Measurements from ENCODE around the gene WASL. TPM values are rescaled to one million over a fixed set of nuclear protein-coding genes. Genes with fewer than 3 reads are reported as not detected.

Gene WASL
- polyA plus RNA-seq, 3 donors, result 1.6 to 3.9 (median 2.1) TPM

- Histone ChIP-seq H4K20me1 (ENCODE audit: insufficient read depth, low read length) (no peaks in the 10 kb centered on the region), H3K9me3 (replicated peaks in 1 of 2; ENCODE audit: control insufficient read depth in 1 of 2, insufficient read depth in 1 of 2, low read length in 2 of 2) (no peaks in the 10 kb centered on the region), H2AFZ (ENCODE audit: insufficient read depth, low read depth, low read length, poor library complexity, severe bottlenecking) (no peak overlapping the region), H3K27me3 (ENCODE audit: control insufficient read depth in 2 of 2, insufficient read depth in 2 of 2, low read length in 2 of 2) (no peaks in the 10 kb centered on the region), H3K4me1 (ENCODE audit: control insufficient read depth in 1 of 2, insufficient read depth in 2 of 2, low read length in 2 of 2) (peaks cover 10 to 16% of the 10 kb centered on the region in 2 donors), H3K9ac (ENCODE audit: insufficient read depth, low read length, poor library complexity, severe bottlenecking) (no peak overlapping the region), H3K79me2 (ENCODE audit: insufficient read depth, low read length) (no peaks in the 10 kb centered on the region), H3K4me3 (replicated peaks in 1 of 3; ENCODE audit: low read depth in 2 of 3, low read length in 3 of 3) (no peak overlapping the region), H3K4me2 (replicated peaks; ENCODE audit: extremely low read depth, low read length, poor library complexity, severe bottlenecking) (no peak overlapping the region), H3K27ac (ENCODE audit: low read depth in 1 of 2, low read length in 2 of 2) (no peak overlapping the region), H3K36me3 (replicated peaks in 1 of 2; ENCODE audit: control insufficient read depth in 1 of 2, insufficient read depth in 2 of 2, low read length in 2 of 2) (no peaks in the 10 kb centered on the region)
- Mint-ChIP-seq H3K9me3 (peaks cover 0 to 2% (median 0%) of the 10 kb centered on the region in 7 donors), H3K4me3 (no peak overlapping the region), H3K4me1 (peaks cover 28% of the 10 kb centered on the region), H3K36me3 (no peaks in the 10 kb centered on the region), H3K27ac (no peak overlapping the region), H3K27me3 (ENCODE audit: low read depth in 3 of 3) (peaks cover 1 to 5% (median 4%) of the 10 kb centered on the region in 3 donors)
- WGBS (ENCODE audit: insufficient coverage), result 100% methylated on average over 1 of the region's 3 CpGs
- TF ChIP-seq, protein P1, sequence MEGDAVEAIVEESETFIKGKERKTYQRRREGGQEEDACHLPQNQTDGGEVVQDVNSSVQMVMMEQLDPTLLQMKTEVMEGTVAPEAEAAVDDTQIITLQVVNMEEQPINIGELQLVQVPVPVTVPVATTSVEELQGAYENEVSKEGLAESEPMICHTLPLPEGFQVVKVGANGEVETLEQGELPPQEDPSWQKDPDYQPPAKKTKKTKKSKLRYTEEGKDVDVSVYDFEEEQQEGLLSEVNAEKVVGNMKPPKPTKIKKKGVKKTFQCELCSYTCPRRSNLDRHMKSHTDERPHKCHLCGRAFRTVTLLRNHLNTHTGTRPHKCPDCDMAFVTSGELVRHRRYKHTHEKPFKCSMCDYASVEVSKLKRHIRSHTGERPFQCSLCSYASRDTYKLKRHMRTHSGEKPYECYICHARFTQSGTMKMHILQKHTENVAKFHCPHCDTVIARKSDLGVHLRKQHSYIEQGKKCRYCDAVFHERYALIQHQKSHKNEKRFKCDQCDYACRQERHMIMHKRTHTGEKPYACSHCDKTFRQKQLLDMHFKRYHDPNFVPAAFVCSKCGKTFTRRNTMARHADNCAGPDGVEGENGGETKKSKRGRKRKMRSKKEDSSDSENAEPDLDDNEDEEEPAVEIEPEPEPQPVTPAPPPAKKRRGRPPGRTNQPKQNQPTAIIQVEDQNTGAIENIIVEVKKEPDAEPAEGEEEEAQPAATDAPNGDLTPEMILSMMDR (IDR thresholded peaks at IDR 0.05), result no peak
- intact Hi-C loops (cut with micrococcal nuclease), result no loop called here
- DNase-seq, result no peak
These were observed 23.8 kb upstream of the WASL start for GRCh38 chr7:123772652-123773051.

DNA sequence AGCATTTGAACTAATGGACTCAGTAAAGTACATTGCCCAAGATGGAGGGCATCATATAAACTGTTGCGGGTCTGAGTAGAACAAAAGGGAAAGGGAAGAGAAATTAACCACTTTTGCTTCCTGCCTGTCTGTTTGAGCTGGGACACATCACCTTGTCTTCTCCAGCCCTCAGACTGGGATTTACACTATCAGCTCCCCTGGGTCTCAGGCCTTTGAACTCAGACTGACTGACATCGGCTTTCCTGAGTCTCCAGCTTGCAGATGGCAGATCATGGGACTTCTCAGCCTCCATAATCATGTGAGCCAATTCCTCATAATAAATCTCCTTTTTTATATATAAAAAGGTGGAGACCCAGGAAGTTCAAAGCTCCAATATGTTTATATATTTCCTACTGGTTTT lies 23.0 kb upstream of the WASL start:
- H3K79me2 ChIP-seq (ENCODE audit: insufficient read depth, low read length), result no peaks in the 10 kb centered on the region
- WGBS (ENCODE audit: insufficient coverage), result 100% methylated on average over 1 of the region's 2 CpGs
- no peak overlapping the region for H3K9ac ChIP-seq (ENCODE audit: insufficient read depth, low read length, poor library complexity, severe bottlenecking)
- no peak overlapping the region for H2AFZ ChIP-seq (ENCODE audit: insufficient read depth, low read depth, low read length, poor library complexity, severe bottlenecking)
- TF ChIP-seq, protein P1 (IDR thresholded peaks at IDR 0.05), result no peak
- no peak overlapping the region for H3K27ac ChIP-seq (ENCODE audit: low read depth in 1 of 2, low read length in 2 of 2)
- Mint-ChIP-seq H3K27me3 (ENCODE audit: low read depth in 3 of 3) (peaks cover 3 to 5% (median 4%) of the 10 kb centered on the region in 3 donors), H3K36me3 (no peaks in the 10 kb centered on the region), H3K27ac (peak overlapping the region in 5 of 7 donors; percentile 31 to 87 (median 36)), H3K4me1 (peaks cover 28% of the 10 kb centered on the region), H3K9me3 (peaks cover 0 to 2% (median 0%) of the 10 kb centered on the region in 7 donors), H3K4me3 (no peak overlapping the region)
- no peaks in the 10 kb centered on the region for H3K36me3 ChIP-seq (replicated peaks in 1 of 2; ENCODE audit: control insufficient read depth in 1 of 2, insufficient read depth in 2 of 2, low read length in 2 of 2)
- H3K27me3 ChIP-seq (ENCODE audit: control insufficient read depth in 2 of 2, insufficient read depth in 2 of 2, low read length in 2 of 2), result no peaks in the 10 kb centered on the region
- no peak overlapping the region for H3K4me3 ChIP-seq (replicated peaks in 1 of 3; ENCODE audit: low read depth in 2 of 3, low read length in 3 of 3)
- no peak for DNase-seq
- H4K20me1 ChIP-seq (ENCODE audit: insufficient read depth, low read length), result no peaks in the 10 kb centered on the region
- no peak overlapping the region for H3K4me2 ChIP-seq (replicated peaks; ENCODE audit: extremely low read depth, low read length, poor library complexity, severe bottlenecking)
- H3K4me1 ChIP-seq (ENCODE audit: control insufficient read depth in 1 of 2, insufficient read depth in 2 of 2, low read length in 2 of 2), result peaks cover 10 to 16% of the 10 kb centered on the region in 2 donors
- H3K9me3 ChIP-seq (replicated peaks in 1 of 2; ENCODE audit: control insufficient read depth in 1 of 2, insufficient read depth in 1 of 2, low read length in 2 of 2), result no peaks in the 10 kb centered on the region
- intact Hi-C loops (cut with micrococcal nuclease), result no loop called here

Data from CD14-positive monocyte (primary cell).